RWPE2 (cell line): ENCODE data around the gene MIR17HG.

Experiments used
- ATAC-seq: fragments of 200-7000 bp; cut with Tn5 transposase; 3 replicates; pipeline ENCODE4 v1.9.1; 2021; ENCODE audit warnings: low read depth
- DNase-seq: peaks from one replicate; pipeline ENCODE4 v3.0.0-alpha.2; 2020; ENCODE audit warnings: low spot score
- H3K27ac ChIP-seq: fragments of 450-650 bp; 2 replicates; pipeline ENCODE4 v1.5.1; 2017; ENCODE audit warnings: mild to moderate bottlenecking; ENCODE audit not compliant: poor library complexity, severe bottlenecking
- H3K27me3 ChIP-seq: fragments of 250-450 bp; sonication (Bioruptor Pico); 2 replicates; pipeline ENCODE4 v1.5.1; 2021; ENCODE audit warnings: mild to moderate bottlenecking, moderate library complexity; ENCODE audit not compliant: insufficient read depth, poor library complexity, severe bottlenecking
- H3K36me3 ChIP-seq: fragments of 250-450 bp; sonication (Bioruptor Pico); 2 replicates; pipeline ENCODE4 v1.5.1; 2020; ENCODE audit warnings: low read depth, mild to moderate bottlenecking, moderate library complexity
- H3K4me1 ChIP-seq: fragments of 250-450 bp; sonication (Bioruptor Pico); 2 replicates; pipeline ENCODE4 v1.5.1; 2021; ENCODE audit warnings: mild to moderate bottlenecking, moderate library complexity; ENCODE audit not compliant: insufficient read depth, poor library complexity, severe bottlenecking
- H3K4me3 ChIP-seq: fragments of 250-450 bp; sonication (Bioruptor Pico); 2 replicates; pipeline ENCODE4 v1.5.1; 2021; ENCODE audit warnings: mild to moderate bottlenecking, moderate library complexity; ENCODE audit not compliant: severe bottlenecking
- H3K9me3 ChIP-seq: fragments of 250-450 bp; sonication (Bioruptor Pico); 2 replicates; pipeline ENCODE4 v1.5.1; 2021; ENCODE audit warnings: mild to moderate bottlenecking, moderate library complexity; ENCODE audit not compliant: severe bottlenecking
- TF ChIP-seq, protein P1 (sequence below): fragments of 450-650 bp; IDR thresholded peaks from one replicate; pipeline ENCODE4 v1.5.1; 2017; ENCODE audit warnings: mild to moderate bottlenecking, moderate library complexity; ENCODE audit not compliant: poor library complexity, severe bottlenecking

The MIR17HG gene

DNA sequence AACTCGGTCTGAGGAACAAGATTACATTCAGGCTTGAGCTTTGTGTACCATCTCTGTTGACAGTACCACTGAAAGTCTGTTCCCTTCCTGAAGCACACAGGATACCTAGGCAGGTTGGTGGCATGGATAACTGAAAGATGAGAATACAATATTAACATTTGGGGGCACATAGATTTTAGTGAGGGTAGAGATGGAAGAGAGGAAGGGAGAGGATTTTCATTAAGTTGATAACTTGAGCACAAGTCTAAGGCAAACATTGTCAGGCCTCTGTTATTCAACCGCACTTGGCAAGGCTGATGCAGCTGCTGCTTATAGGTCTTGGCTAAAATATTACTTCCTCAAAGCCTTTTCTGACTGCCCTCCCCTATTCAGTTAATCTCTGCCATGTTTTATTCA, 10.9 kb downstream of the MIR17HG start:
- TF ChIP-seq, protein P1, sequence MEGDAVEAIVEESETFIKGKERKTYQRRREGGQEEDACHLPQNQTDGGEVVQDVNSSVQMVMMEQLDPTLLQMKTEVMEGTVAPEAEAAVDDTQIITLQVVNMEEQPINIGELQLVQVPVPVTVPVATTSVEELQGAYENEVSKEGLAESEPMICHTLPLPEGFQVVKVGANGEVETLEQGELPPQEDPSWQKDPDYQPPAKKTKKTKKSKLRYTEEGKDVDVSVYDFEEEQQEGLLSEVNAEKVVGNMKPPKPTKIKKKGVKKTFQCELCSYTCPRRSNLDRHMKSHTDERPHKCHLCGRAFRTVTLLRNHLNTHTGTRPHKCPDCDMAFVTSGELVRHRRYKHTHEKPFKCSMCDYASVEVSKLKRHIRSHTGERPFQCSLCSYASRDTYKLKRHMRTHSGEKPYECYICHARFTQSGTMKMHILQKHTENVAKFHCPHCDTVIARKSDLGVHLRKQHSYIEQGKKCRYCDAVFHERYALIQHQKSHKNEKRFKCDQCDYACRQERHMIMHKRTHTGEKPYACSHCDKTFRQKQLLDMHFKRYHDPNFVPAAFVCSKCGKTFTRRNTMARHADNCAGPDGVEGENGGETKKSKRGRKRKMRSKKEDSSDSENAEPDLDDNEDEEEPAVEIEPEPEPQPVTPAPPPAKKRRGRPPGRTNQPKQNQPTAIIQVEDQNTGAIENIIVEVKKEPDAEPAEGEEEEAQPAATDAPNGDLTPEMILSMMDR, result no peak
- H3K36me3 ChIP-seq, result peaks cover 40% of the 10 kb centered on the region
- no peak overlapping the region for H3K4me3 ChIP-seq
- ATAC-seq (0 out of 3 replicates have a peak, but pooled peaks have one; percentile 13), DNase-seq (no peak)
- H3K27me3 ChIP-seq, result no peaks in the 10 kb centered on the region
- H3K27ac ChIP-seq, result no peak overlapping the region
- no peaks in the 10 kb centered on the region for H3K9me3 ChIP-seq
- no peaks in the 10 kb centered on the region for H3K4me1 ChIP-seq

GRCh38 chr13:91359111-91359510, 11.6 kb downstream of the MIR17HG start:
- no peaks in the 10 kb centered on the region for H3K27me3 ChIP-seq
- H3K36me3 ChIP-seq, result peaks cover 33% of the 10 kb centered on the region
- H3K4me3 ChIP-seq, result no peak overlapping the region
- no peaks in the 10 kb centered on the region for H3K9me3 ChIP-seq
- DNase-seq, result no peak
- no peak for ATAC-seq
- no peak overlapping the region for H3K27ac ChIP-seq
- no peaks in the 10 kb centered on the region for H3K4me1 ChIP-seq
- TF ChIP-seq, protein P1, result no peak

DNA sequence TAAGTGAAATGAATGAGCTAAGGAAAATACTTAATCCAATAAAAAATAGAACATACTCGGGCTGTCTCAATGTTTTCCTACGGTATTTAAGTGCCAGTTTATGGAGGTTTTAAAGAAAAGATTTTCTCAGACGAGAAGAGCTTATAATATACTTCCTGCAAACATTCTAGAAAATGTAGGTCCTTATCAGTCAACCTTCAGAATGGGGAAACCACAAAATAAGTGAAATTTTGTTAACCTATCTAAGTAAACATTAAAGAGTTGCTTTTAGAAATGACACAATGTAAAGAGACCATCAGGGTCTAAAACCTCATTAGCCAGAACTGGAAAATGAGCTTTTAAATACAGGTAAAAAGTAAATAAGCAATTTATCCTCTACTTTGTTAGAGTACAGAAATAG, 12.1 kb downstream of the MIR17HG start:
- DNase-seq, result no peak
- TF ChIP-seq, protein P1, result no peak

GRCh38 chr13:91360246-91360751, 12.8 kb downstream of the MIR17HG start:
- DNase-seq, result no peak
- H3K27me3 ChIP-seq, result no peaks in the 10 kb centered on the region
- no peaks in the 10 kb centered on the region for H3K4me1 ChIP-seq
- no peaks in the 10 kb centered on the region for H3K9me3 ChIP-seq
- no peak overlapping the region for H3K27ac ChIP-seq
- no peak; the same call in 2 of the 3 replicates for ATAC-seq
- H3K4me3 ChIP-seq, result no peak overlapping the region
- TF ChIP-seq, protein P1, result no peak
- H3K36me3 ChIP-seq, result peaks cover 21% of the 10 kb centered on the region

More for the DNA sequence above, 12.1 kb downstream of the MIR17HG start:
- H3K4me3 ChIP-seq, result no peak overlapping the region
- ATAC-seq, result no peak
- H3K4me1 ChIP-seq, result no peaks in the 10 kb centered on the region
- peaks cover 28% of the 10 kb centered on the region for H3K36me3 ChIP-seq
- H3K9me3 ChIP-seq, result no peaks in the 10 kb centered on the region
- H3K27ac ChIP-seq, result no peak overlapping the region
- no peaks in the 10 kb centered on the region for H3K27me3 ChIP-seq

DNA sequence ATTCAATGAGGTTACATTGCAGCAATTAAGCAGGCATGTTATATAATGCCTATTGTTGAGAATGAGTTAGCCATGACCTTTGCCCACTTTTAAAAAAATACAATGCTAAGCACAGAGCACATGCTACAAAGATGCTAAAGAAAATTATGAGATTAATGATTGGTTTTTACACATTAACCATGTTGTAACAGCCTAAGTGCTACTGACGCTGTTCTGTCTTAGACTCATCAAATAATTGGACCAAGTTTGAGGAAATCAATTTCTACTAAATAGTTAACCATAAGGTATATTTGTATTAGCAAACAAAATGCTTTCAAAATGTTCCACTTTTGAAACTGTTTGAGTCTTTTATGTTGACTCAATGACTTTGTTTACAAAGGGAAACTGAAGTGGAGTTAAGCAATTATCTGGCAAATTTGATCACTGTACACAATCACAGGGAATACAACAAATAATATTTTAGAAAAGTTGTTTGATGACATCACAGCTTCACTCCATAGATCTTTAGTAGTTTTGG, 14.3 kb downstream of the MIR17HG start:
- Histone ChIP-seq H3K9me3 (no peaks in the 10 kb centered on the region), H3K27me3 (no peaks in the 10 kb centered on the region), H3K4me3 (no peak overlapping the region), H3K36me3 (peaks cover 6% of the 10 kb centered on the region), H3K27ac (no peak overlapping the region), H3K4me1 (no peaks in the 10 kb centered on the region)
- DNase-seq, result no peak
- no peak for ATAC-seq
- TF ChIP-seq, protein P1, result no peak
